Prostate gland (tissue), 2 donors: ENCODE measurements around the gene KCNMB1.

Experiments used
- POLR2A ChIP-seq: fragments of 450-650 bp; IDR thresholded peaks from one replicate; pipeline ENCODE4 v1.6.1; 2016; ENCODE audit warnings: antibody characterized with exemption, mild to moderate bottlenecking
- POLR2AphosphoS5 ChIP-seq: sonication (generic); formaldehyde crosslinking; IDR thresholded peaks from one replicate; pipeline ENCODE4 v1.6.1; 2017; ENCODE audit warnings: antibody characterized with exemption
- TF ChIP-seq, protein P1 (sequence below), 4 experiments: fragments of 200-600 bp in 2 of 4; fragments of 450-650 bp in 2 of 4; sonication (generic) in 2 of 4; IDR thresholded peaks; 1 replicate in 3 of 4; 2 replicates in 1 of 4; pipeline ENCODE4 v1.5.1; 2016 to 2019; ENCODE audit warnings: antibody characterized with exemption in 4 of 4, mild to moderate bottlenecking in 2 of 4, moderate library complexity in 2 of 4

- TF ChIP-seq, protein P1, sequence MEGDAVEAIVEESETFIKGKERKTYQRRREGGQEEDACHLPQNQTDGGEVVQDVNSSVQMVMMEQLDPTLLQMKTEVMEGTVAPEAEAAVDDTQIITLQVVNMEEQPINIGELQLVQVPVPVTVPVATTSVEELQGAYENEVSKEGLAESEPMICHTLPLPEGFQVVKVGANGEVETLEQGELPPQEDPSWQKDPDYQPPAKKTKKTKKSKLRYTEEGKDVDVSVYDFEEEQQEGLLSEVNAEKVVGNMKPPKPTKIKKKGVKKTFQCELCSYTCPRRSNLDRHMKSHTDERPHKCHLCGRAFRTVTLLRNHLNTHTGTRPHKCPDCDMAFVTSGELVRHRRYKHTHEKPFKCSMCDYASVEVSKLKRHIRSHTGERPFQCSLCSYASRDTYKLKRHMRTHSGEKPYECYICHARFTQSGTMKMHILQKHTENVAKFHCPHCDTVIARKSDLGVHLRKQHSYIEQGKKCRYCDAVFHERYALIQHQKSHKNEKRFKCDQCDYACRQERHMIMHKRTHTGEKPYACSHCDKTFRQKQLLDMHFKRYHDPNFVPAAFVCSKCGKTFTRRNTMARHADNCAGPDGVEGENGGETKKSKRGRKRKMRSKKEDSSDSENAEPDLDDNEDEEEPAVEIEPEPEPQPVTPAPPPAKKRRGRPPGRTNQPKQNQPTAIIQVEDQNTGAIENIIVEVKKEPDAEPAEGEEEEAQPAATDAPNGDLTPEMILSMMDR (IDR thresholded peaks at IDR 0.05) = no peak
- TF ChIP-seq POLR2A (no peak), POLR2AphosphoS5 (no peak)
Measured at GRCh38 chr5:170436335-170436734, 47.2 kb upstream of the KCNMB1 start.
